Stimulated activated effector memory CD8-positive, alpha-beta T cell treated with anti-CD3 and anti-CD28 coated beads, Interleukin-12 subunit alpha, Interleukin-12 subunit beta, amount 100 ng/mL, for 72 hours (primary cell): ENCODE data around the gene TSPAN11.

Experiments
- ATAC-seq: fragments of 150-1000 bp; cut with Tn5 transposase; 2 replicates; pipeline ENCODE4 v1.10.0; 2021
- DNase-seq, 2 donors: peaks; one replicate each; pipeline ENCODE4 v3.0.0; 2021 to 2022; ENCODE audit warnings: low spot score in 2 of 2
- H3K27ac Mint-ChIP-seq: one replicate; pipeline ENCODE4 v1.8.0; 2022; ENCODE audit warnings: mild to moderate bottlenecking, mixed read lengths
- H3K36me3 Mint-ChIP-seq: one replicate; pipeline ENCODE4 v1.8.0; 2022; ENCODE audit warnings: mild to moderate bottlenecking, mixed read lengths
- H3K4me1 Mint-ChIP-seq: one replicate; pipeline ENCODE4 v1.8.0; 2022; ENCODE audit warnings: mixed read lengths
- H3K4me3 Mint-ChIP-seq: one replicate; pipeline ENCODE4 v1.8.0; 2022; ENCODE audit warnings: mild to moderate bottlenecking, mixed read lengths
- H3K9me3 Mint-ChIP-seq: one replicate; pipeline ENCODE4 v1.8.0; 2022; ENCODE audit warnings: mixed read lengths

Gene TSPAN11

DNA sequence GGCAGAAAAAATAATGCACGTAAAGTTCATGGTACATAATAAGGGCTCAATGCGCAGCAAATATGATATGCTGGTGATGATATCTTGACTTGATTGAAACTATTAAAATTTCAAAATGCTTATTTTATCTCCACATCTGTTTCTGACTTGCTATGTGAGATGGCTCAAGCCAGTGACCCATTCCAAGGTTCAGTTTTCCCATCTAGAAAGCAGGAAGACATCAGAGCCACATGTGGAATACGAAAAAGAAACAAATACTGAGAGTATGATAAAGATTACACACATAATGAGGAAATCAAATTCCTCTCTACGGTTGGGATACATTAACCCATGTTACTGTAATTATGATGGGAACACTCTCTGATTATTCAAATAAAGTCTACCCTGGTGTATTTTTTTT is 24.0 kb upstream of the TSPAN11 start:
- Mint-ChIP-seq H3K4me1 (no peaks in the 10 kb centered on the region), H3K36me3 (no peaks in the 10 kb centered on the region), H3K27ac (no peak overlapping the region), H3K9me3 (no peaks in the 10 kb centered on the region), H3K4me3 (no peak overlapping the region)
- DNase-seq, result no peak
- no peak for ATAC-seq

DNA sequence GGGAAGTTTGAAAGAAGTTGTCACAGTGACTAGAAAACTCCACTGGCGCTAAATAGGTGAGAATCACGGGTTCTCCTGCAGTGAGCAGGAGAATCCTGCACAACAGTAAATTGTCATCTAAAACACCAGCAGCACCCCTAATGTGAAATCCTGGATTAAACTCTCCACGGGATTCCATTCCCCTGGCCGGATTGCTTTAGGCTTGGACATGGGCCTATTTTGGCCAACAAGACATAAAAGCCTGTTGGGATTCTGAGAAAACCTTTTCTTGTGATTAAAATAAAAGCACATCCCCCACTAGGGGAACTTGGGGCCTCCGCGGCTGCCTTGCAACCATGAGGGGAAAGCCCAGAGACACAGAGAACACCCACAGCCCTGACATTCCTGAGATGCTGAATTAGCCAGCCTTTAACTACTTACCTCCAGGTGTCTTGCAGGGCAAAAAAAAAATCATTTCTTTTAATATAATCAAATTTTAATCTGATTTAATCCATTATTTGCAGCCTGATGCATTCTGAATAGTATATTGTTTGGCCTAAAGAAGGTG is 21.0 kb upstream of the TSPAN11 start:
- Mint-ChIP-seq H3K36me3 (no peaks in the 10 kb centered on the region), H3K9me3 (no peaks in the 10 kb centered on the region), H3K4me1 (no peaks in the 10 kb centered on the region), H3K27ac (no peak overlapping the region), H3K4me3 (no peak overlapping the region)
- ATAC-seq, result no peak
- no peak for DNase-seq

DNA sequence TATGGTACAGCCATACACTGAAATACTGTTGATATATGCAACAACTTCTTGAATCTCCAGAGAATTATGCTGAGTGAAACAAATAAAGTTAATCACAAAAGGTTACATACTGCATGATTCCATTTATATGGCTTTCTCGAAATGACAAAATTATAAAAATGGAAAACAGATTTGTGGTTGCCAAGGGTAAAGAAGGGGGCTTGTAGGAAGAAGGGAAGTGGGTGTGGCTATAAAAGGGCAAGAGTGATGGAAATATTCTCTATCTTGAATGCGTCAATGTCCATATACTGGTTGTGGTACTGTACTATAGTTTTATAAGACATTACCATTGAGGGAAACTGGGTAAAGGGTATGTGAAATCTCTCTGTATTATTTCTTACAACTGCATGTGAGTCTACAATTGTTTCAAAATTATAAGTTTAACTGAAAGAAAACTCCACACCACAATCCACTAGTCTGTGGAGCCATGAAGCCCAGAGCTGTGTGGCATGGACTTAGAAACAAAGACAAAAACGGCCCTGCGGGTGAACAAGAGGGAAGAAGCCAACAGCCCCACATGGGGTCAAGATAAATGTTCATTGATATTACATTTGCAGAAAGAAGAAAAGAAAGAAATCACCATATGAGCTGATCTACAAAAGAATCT is 18.3 kb upstream of the TSPAN11 start:
- H3K27ac Mint-ChIP-seq, result no peak overlapping the region
- H3K9me3 Mint-ChIP-seq, result no peaks in the 10 kb centered on the region
- no peak for ATAC-seq
- no peaks in the 10 kb centered on the region for H3K4me1 Mint-ChIP-seq
- no peak for DNase-seq
- H3K36me3 Mint-ChIP-seq, result no peaks in the 10 kb centered on the region
- H3K4me3 Mint-ChIP-seq, result no peak overlapping the region

DNA sequence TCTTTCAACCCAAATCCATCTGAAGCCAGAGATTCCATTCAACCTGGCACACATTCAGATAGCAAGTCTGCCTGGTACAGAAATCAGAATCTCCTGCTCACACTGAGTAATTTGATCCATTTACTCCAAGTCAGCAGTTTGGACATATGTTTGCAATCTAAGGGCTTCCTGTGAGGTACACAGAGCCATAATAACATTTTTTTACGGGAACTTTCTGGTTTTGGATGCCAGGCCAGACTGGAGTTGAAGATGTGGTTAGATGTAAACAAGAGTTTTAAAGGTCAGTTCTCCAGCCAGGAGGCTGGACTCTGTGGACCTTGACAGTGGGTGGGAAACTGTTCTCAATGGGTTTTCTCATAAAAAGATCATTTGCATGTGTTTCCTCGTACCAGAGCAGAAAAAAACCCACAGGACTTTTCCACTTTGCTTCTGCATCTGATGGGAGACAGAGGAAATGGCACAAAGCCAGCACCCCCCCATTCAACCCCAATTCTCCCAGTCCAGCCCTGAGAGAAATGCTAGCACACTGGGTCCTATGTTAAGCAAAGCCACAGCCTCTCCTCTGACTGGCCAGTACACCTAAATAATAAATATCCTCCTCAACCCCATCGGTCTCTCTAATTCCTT is 17.7 kb upstream of the TSPAN11 start:
- Mint-ChIP-seq H3K4me3 (no peak overlapping the region), H3K27ac (no peak overlapping the region), H3K9me3 (no peaks in the 10 kb centered on the region), H3K36me3 (no peaks in the 10 kb centered on the region), H3K4me1 (no peaks in the 10 kb centered on the region)
- no peak for DNase-seq
- no peak for ATAC-seq

DNA sequence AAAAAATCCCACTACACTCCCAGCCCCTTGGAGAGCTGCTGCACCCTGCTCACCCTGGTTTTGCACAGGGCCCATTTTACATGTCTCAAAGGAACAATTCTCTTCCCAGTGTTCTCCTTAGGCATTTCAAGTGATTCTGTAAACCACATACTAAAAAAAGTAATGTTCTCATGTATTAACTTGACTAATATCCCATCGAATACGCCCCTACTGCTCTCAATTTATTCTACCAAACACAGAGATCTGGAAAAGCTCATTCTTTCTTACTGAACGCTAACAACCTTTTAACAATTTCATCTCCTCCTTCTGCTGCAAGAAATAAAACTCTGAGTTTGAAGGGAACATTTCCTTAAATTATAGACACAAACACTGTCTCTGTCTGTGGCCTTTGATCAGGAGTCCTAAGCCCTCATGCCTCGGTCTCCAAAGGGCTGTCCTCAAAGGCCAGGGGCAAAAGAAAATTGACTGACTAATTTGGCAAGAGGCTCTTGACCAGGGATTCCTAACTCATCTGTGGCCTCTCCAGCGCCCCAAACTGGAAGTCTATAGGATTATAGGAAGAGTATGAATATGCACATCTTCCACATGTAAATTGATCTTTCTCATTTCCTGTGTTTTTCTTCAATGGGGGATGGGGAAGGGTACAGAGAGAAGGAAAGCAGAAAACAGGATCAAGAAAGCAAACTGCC is 17.1 kb upstream of the TSPAN11 start:
- Mint-ChIP-seq H3K9me3 (no peaks in the 10 kb centered on the region), H3K4me3 (no peak overlapping the region), H3K4me1 (no peaks in the 10 kb centered on the region), H3K27ac (no peak overlapping the region), H3K36me3 (no peaks in the 10 kb centered on the region)
- ATAC-seq, result no peak
- no peak for DNase-seq

DNA sequence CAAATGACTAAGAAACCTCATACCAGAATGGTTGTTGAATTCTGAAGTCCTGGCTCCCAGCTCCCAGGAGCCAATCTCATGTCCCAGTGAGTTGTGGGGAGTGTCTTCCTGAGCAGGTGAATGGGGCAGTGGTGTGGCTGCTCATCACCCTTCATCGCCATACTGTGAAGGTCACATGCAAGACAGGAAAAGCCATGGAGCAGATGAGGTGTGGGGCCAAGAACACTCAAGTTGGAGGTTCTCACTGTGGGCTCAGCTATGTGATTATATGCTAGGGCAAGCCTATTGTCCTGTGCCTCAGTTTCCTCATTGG is 16.6 kb upstream of the TSPAN11 start:
- no peaks in the 10 kb centered on the region for H3K4me1 Mint-ChIP-seq
- peak; percentile 20 for ATAC-seq
- no peak for DNase-seq
- H3K27ac Mint-ChIP-seq, result no peak overlapping the region
- no peaks in the 10 kb centered on the region for H3K9me3 Mint-ChIP-seq
- H3K36me3 Mint-ChIP-seq, result no peaks in the 10 kb centered on the region
- H3K4me3 Mint-ChIP-seq, result no peak overlapping the region

DNA sequence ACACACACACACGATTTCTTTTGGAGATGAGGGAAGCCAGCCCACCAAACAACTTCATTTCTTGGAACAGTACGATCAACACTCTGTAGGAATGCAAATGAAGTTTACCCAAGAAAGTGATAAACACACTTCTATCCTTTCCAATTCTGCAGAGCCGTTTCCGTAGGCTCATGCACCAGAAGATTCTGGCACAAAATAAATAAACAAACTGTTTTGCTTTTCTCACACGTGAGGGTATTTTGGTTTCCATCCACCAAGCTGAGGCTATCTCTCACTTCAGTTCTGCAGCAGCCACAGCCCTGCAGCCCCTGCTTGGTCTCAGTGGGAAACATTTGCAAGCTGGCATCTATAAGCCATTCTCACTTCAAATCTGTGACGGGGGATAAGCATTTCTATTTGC is 15.3 kb upstream of the TSPAN11 start:
- Mint-ChIP-seq H3K4me3 (no peak overlapping the region), H3K9me3 (no peaks in the 10 kb centered on the region), H3K27ac (no peak overlapping the region), H3K36me3 (no peaks in the 10 kb centered on the region), H3K4me1 (no peaks in the 10 kb centered on the region)
- ATAC-seq (no peak), DNase-seq (no peak)

DNA sequence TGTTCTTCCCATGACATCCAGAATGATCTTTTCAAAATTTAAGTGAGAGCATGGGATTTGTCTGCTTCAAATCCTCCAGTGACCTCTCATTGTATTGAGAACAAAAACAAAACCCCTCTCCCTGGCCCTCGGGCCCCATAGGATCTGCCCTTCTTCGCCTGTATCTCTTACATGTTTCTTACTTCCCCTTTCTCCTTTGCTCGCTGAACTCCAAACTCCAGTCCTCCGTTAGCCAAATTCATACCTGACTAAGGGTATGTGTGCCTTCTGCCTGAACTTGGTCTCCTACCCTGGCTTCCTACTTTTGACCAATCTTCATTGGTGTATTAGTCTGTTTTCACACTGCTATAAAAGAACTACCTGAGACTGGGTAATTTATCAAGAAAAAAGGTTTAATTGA is 13.2 kb upstream of the TSPAN11 start:
- no peak for DNase-seq
- H3K4me1 Mint-ChIP-seq, result no peaks in the 10 kb centered on the region
- no peak for ATAC-seq
- no peaks in the 10 kb centered on the region for H3K9me3 Mint-ChIP-seq
- H3K4me3 Mint-ChIP-seq, result no peak overlapping the region
- no peaks in the 10 kb centered on the region for H3K36me3 Mint-ChIP-seq
- no peak overlapping the region for H3K27ac Mint-ChIP-seq

DNA sequence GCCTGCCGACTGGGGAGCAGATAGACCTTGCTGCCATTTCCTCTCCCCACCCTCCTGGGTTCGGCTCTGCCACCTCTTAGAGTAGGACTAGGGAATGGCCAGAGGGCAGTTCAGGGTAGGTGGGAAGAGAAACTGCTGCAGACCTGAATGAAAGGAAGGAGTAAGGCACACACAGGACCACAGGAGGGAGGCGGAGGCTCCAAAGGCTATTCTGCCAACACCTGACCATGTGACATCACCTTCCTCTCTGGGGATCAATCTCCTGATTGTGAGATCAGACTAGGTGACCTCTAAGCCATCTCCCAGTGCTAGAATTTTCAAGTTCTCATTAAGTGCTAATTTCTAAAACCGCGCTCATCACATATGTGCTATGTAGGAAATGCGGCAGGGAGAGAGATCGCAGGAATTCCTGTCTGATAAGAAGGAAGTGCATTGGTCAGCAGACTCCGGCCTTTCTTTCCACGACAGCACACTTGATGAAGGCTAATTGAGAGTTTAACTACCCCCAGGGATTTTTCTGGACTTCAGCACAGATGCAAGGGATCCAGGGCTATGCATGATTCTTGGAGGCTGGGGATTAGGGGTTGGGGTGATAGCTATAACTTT is 11.5 kb upstream of the TSPAN11 start:
- H3K9me3 Mint-ChIP-seq, result no peaks in the 10 kb centered on the region
- H3K4me1 Mint-ChIP-seq, result no peaks in the 10 kb centered on the region
- H3K4me3 Mint-ChIP-seq, result no peak overlapping the region
- no peak for ATAC-seq
- H3K27ac Mint-ChIP-seq, result no peak overlapping the region
- no peak for DNase-seq
- no peaks in the 10 kb centered on the region for H3K36me3 Mint-ChIP-seq

DNA sequence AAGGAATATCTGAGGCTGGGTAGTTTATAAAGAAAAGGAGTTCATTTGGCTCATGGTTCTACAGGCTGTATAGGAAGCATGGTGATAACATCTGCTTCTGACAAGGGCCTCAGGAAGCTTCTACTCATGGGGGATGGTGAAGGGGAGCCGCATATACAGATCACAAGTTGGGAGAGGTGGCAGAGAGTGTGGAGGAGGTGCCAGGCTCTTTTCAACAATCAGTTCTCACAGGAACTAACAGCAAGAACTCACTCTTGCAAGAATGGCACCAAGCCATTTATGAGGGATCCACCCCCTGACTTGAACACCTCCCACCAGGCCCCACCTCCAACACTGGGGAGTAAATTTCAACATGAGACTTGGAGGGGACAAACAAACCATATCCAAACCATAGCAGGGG is 3.5 kb upstream of the TSPAN11 start:
- Mint-ChIP-seq H3K27ac (no peak overlapping the region), H3K4me3 (no peak overlapping the region), H3K36me3 (no peaks in the 10 kb centered on the region), H3K4me1 (no peaks in the 10 kb centered on the region), H3K9me3 (no peaks in the 10 kb centered on the region)
- DNase-seq (no peak), ATAC-seq (no peak)

DNA sequence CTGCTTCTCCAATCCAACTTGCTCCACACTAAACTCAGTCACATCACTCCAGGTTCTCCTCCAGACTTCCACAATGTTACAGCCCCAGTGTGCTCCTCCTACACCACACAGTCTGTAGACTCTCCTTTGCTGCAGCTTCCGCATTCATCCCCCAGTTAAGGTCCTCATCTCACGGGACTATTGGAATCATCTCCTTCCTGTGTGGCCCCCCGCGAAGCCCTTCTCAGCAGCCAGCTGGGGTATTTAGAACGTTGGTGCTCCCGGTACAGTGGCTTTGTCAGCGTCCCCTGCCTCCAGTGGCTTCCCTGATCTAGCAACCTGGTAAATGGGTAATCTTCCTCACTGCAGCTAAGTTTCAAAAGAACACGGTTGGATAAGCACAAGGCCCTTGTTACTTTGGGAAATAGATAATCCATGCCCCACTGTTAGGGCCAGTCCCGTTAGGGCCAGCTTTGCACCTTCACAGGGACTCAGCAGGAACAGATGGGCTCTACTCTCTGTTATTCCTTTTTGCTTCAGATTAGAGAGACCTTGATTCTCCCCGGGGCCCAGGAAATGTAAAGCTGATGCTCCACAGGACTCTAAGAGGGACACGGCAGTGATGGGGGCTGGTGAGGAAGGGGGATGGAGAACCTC is 823 bp upstream of the TSPAN11 start:
- Mint-ChIP-seq H3K27ac (no peak overlapping the region), H3K9me3 (no peaks in the 10 kb centered on the region), H3K4me1 (no peaks in the 10 kb centered on the region), H3K36me3 (no peaks in the 10 kb centered on the region), H3K4me3 (no peak overlapping the region)
- DNase-seq, result no peak
- no peak for ATAC-seq

DNA sequence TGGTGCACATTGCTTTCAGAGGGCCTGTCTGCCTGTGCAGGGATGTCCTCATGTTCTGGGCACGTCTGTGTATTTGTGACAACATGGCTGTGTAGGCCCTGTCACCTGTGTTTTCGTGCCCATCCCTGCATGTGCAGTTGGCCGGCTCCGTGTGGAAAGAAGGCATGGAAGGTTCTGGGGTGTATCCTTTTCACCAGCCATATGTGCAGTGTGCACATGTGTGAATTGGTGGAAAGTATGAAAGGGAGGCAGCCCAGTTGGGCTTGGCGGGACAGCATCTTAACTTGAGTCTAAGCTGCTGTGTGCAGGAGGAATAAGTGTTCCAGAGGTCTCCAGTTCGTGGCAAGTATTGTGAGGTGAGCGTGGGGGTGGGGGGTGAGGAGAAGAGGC is 669 bp downstream of the TSPAN11 start:
- ATAC-seq (no peak), DNase-seq (no peak)
- H3K9me3 Mint-ChIP-seq, result no peaks in the 10 kb centered on the region
- H3K4me1 Mint-ChIP-seq, result no peaks in the 10 kb centered on the region
- H3K36me3 Mint-ChIP-seq, result no peaks in the 10 kb centered on the region
- no peak overlapping the region for H3K4me3 Mint-ChIP-seq
- H3K27ac Mint-ChIP-seq, result no peak overlapping the region

DNA sequence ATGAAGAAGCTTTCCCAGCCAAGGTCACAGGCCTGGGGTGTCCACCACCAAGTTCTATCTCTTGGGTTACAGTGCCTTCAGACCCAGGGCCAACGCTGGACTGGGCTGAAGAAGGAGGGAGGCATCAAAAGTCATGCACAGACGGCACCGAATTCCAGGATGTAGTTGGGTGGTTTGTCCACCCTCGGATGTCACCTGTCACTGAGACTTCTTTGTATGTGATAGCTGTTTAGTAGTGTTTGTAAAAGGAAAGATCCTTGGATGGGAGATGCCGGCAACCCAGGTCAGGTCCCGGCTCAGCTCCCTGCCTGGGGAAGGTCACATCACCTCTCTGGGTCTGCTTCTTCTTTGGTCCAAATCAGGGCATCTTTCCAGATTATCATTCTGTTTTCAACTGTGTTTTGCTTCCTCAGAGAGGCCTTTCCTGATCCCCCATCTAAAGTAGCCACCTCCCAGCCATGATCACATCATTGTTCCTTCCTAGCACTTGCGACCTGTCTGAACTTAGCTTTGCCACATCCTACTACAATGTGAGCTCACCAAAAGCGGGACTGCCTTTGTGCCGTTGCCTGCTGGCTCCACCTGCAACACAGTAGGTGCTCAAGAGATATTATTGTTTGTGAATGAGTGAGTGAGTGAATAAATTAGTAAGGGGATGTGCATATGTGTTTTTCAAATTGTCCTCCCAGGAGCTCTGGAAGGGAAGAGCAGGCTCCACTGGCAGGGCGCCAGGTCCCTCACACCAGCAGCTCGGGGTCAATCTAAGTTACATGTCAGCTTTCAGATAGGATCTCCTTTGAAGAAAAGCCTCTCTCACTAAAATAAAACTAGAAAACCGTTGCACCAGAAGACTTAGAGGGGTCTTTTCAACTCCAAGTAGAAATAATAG is 2.1 kb downstream of the TSPAN11 start:
- no peaks in the 10 kb centered on the region for H3K36me3 Mint-ChIP-seq
- no peak for DNase-seq
- no peaks in the 10 kb centered on the region for H3K9me3 Mint-ChIP-seq
- H3K27ac Mint-ChIP-seq, result no peak overlapping the region
- no peak for ATAC-seq
- H3K4me3 Mint-ChIP-seq, result no peak overlapping the region
- no peaks in the 10 kb centered on the region for H3K4me1 Mint-ChIP-seq

DNA sequence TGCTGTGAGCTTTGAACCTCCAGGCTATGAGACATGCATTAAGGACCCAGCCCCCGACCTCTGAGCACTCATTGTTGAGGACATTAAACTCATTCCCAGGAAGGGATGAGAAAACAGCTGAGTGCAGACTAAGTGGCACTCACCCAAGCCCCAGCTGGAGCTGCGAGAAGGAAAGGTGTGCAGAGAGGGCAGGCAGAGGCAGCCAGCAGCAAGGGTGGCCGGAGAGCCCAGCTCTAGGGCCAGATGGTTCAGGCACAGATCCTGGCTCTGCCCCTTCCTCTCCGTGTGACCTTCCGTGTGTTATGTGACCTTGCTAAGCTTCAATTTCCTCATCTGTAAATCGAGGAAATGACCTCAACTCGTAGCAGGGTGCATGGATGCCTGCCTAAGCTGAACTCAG is 3.7 kb downstream of the TSPAN11 start:
- H3K4me3 Mint-ChIP-seq, result no peak overlapping the region
- no peaks in the 10 kb centered on the region for H3K36me3 Mint-ChIP-seq
- no peak overlapping the region for H3K27ac Mint-ChIP-seq
- no peak for ATAC-seq
- H3K4me1 Mint-ChIP-seq, result no peaks in the 10 kb centered on the region
- no peak for DNase-seq
- H3K9me3 Mint-ChIP-seq, result no peaks in the 10 kb centered on the region

DNA sequence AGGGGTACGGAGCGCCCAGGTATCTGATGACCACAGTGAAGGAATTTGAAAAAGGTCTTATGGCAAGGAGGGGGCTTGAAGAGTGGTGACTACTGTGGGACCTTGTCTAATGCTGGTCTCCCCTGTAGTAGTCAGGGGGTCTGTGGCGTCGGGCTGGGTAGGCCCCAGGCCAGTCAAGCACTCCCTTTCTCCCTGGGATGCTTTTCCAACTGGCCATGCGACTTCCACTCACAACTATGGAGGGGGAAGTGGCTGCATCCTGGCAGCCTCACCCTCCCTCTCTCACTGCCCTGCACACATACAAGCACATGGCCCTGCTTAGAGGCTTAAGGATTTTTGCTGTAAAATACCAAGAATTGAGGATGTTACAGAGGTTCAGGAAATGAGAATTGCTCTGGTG is 4.1 kb downstream of the TSPAN11 start:
- ATAC-seq (no peak), DNase-seq (no peak)
- no peak overlapping the region for H3K27ac Mint-ChIP-seq
- no peaks in the 10 kb centered on the region for H3K4me1 Mint-ChIP-seq
- H3K4me3 Mint-ChIP-seq, result no peak overlapping the region
- H3K36me3 Mint-ChIP-seq, result no peaks in the 10 kb centered on the region
- no peaks in the 10 kb centered on the region for H3K9me3 Mint-ChIP-seq
